Neural progenitor cell (in vitro differentiated cells): ENCODE measurements around the gene DNAJC18. TPM values are rescaled to one million over a fixed set of nuclear protein-coding genes. Genes with fewer than 3 reads are reported as not detected.

Experiments used
- DNase-seq: peaks from one replicate; pipeline ENCODE4 v3.0.0-alpha.2; 2016; ENCODE audit warnings: low spot score
- H2AFZ ChIP-seq: fragments of 200-600 bp; sonication (generic); replicated peaks from 2 replicates; pipeline ENCODE4 v1.6.1; 2016; ENCODE audit warnings: antibody characterized with exemption
- H3F3A ChIP-seq: fragments of 200-600 bp; sonication (generic); 2 replicates; pipeline ENCODE4 v1.6.1; 2016; ENCODE audit warnings: antibody characterized with exemption, low read depth
- H3K27ac ChIP-seq: fragments of 200-600 bp; sonication (generic); 2 replicates; pipeline ENCODE4 v1.5.1; 2016; ENCODE audit warnings: mild to moderate bottlenecking
- H3K27me3 ChIP-seq: fragments of 200-600 bp; sonication (generic); 2 replicates; pipeline ENCODE4 v1.6.1; 2016; ENCODE audit warnings: mild to moderate bottlenecking, moderate library complexity
- H3K36me3 ChIP-seq: fragments of 200-600 bp; sonication (generic); 2 replicates; pipeline ENCODE4 v1.5.1; 2016
- H3K4me1 ChIP-seq: fragments of 200-600 bp; sonication (generic); 2 replicates; pipeline ENCODE4 v1.6.1; 2016; ENCODE audit warnings: mixed run types
- H3K4me2 ChIP-seq: fragments of 200-600 bp; sonication (generic); 2 replicates; pipeline ENCODE4 v1.6.1; 2016
- H3K4me3 ChIP-seq: fragments of 200-600 bp; sonication (generic); 2 replicates; pipeline ENCODE4 v1.5.1; 2016
- H3K79me2 ChIP-seq: fragments of 200-600 bp; sonication (generic); 2 replicates; pipeline ENCODE4 v1.6.1; 2016; ENCODE audit warnings: low read depth
- H3K9ac ChIP-seq: fragments of 200-600 bp; sonication (generic); 2 replicates; pipeline ENCODE4 v1.6.1; 2016
- H3K9me3 ChIP-seq: fragments of 200-600 bp; sonication (generic); 2 replicates; pipeline ENCODE4 v1.5.1; 2016; ENCODE audit warnings: low read depth
- H4K20me1 ChIP-seq: fragments of 200-600 bp; sonication (generic); 2 replicates; pipeline ENCODE4 v1.6.1; 2016; ENCODE audit warnings: low read depth
- H3K27ac Mint-ChIP-seq: 3 replicates; pipeline ENCODE4 v1.8.0; 2021; ENCODE audit warnings: mixed read lengths
- H3K27me3 Mint-ChIP-seq: 2 replicates; pipeline ENCODE4 v1.8.0; 2022; ENCODE audit warnings: low read depth, mild to moderate bottlenecking, inconsistent platforms, moderate library complexity, mixed read lengths; ENCODE audit not compliant: insufficient read depth
- H3K36me3 Mint-ChIP-seq: 3 replicates; pipeline ENCODE4 v1.8.0; 2021; ENCODE audit warnings: mixed read lengths
- H3K4me1 Mint-ChIP-seq: 3 replicates; pipeline ENCODE4 v1.8.0; 2021; ENCODE audit warnings: mixed read lengths
- H3K4me3 Mint-ChIP-seq: 3 replicates; pipeline ENCODE4 v1.8.0; 2021; ENCODE audit warnings: mild to moderate bottlenecking, moderate library complexity, mixed read lengths
- H3K9me3 Mint-ChIP-seq: 3 replicates; pipeline ENCODE4 v1.8.0; 2020; ENCODE audit warnings: mixed read lengths
- CTCF ChIP-seq: fragments of 200-600 bp; sonication (generic); IDR thresholded peaks from 2 replicates; pipeline ENCODE4 v1.5.1; 2017; ENCODE audit warnings: antibody characterized with exemption, mild to moderate bottlenecking
- EZH2 ChIP-seq: fragments of 200-600 bp; sonication (generic); IDR thresholded peaks from 2 replicates; pipeline ENCODE4 v1.6.1; 2017; ENCODE audit warnings: antibody characterized with exemption, mild to moderate bottlenecking, moderate library complexity
- EZH2phosphoT487 ChIP-seq: fragments of 200-600 bp; sonication (generic); IDR thresholded peaks from 2 replicates; pipeline ENCODE4 v1.6.1; 2017; ENCODE audit warnings: antibody characterized with exemption
- total RNA-seq: library from RNA; depleted of rRNA; stranded (reverse); fragments of >200 nt; gene quantifications from 2 replicates; pipeline ENCODE4 v1.2.3, GENCODE V29; 2015; ENCODE audit warnings: low replicate concordance

Gene DNAJC18
- total RNA-seq, 1 donor from 2014 or later = 21.7 TPM

GRCh38 chr5:139386050-139386438, 53.3 kb downstream of the DNAJC18 start:
- Histone ChIP-seq H3K79me2 (no peaks in the 10 kb centered on the region), H2AFZ (no peak overlapping the region), H3K9me3 (no peaks in the 10 kb centered on the region), H3F3A (peaks cover 4% of the 10 kb centered on the region), H3K4me2 (no peak overlapping the region), H4K20me1 (no peaks in the 10 kb centered on the region), H3K27ac (no peak overlapping the region), H3K4me1 (peaks cover 4% of the 10 kb centered on the region), H3K36me3 (no peaks in the 10 kb centered on the region), H3K4me3 (no peak overlapping the region), H3K27me3 (no peaks in the 10 kb centered on the region), H3K9ac (no peak overlapping the region)
- Mint-ChIP-seq H3K27me3 (peaks cover 5% of the 10 kb centered on the region), H3K36me3 (no peaks in the 10 kb centered on the region), H3K4me1 (peaks cover 10% of the 10 kb centered on the region), H3K27ac (no peak overlapping the region), H3K9me3 (no peaks in the 10 kb centered on the region), H3K4me3 (no peak overlapping the region)
- TF ChIP-seq CTCF = no peak
- no peak for TF ChIP-seq EZH2
- no peak for TF ChIP-seq EZH2phosphoT487
- no peak for DNase-seq

- H3K9me3 Mint-ChIP-seq = no peaks in the 10 kb centered on the region
- TF ChIP-seq CTCF = no peak
- TF ChIP-seq EZH2phosphoT487 = no peak
- TF ChIP-seq EZH2 = no peak
- H3K4me1 ChIP-seq = peaks cover 4% of the 10 kb centered on the region
- H3K27me3 ChIP-seq = no peaks in the 10 kb centered on the region
- H3K9ac ChIP-seq = no peak overlapping the region
- no peak overlapping the region for H3K4me2 ChIP-seq
- H3K27ac Mint-ChIP-seq = no peak overlapping the region
- H4K20me1 ChIP-seq = no peaks in the 10 kb centered on the region
- no peak overlapping the region for H3K4me3 Mint-ChIP-seq
- H3K27ac ChIP-seq = no peak overlapping the region
- DNase-seq = no peak
- no peaks in the 10 kb centered on the region for H3K36me3 Mint-ChIP-seq
- no peaks in the 10 kb centered on the region for H3K9me3 ChIP-seq
- no peak overlapping the region for H2AFZ ChIP-seq
- H3K27me3 Mint-ChIP-seq = peaks cover 3% of the 10 kb centered on the region
- H3K4me1 Mint-ChIP-seq = peaks cover 13% of the 10 kb centered on the region
- H3K4me3 ChIP-seq = no peak overlapping the region
- no peaks in the 10 kb centered on the region for H3K36me3 ChIP-seq
- H3F3A ChIP-seq = no peaks in the 10 kb centered on the region
- no peaks in the 10 kb centered on the region for H3K79me2 ChIP-seq
Observed at GRCh38 chr5:139385061-139386049, 54.0 kb downstream of the DNAJC18 start.

GRCh38 chr5:139384591-139385051, 54.7 kb downstream of the DNAJC18 start:
- Histone ChIP-seq H3K4me3 (no peak overlapping the region), H4K20me1 (no peaks in the 10 kb centered on the region), H3K9me3 (no peaks in the 10 kb centered on the region), H2AFZ (no peak overlapping the region), H3K36me3 (no peaks in the 10 kb centered on the region), H3K79me2 (no peaks in the 10 kb centered on the region), H3K27me3 (no peaks in the 10 kb centered on the region), H3K4me1 (peaks cover 4% of the 10 kb centered on the region), H3K4me2 (no peak overlapping the region), H3K9ac (no peak overlapping the region), H3K27ac (no peak overlapping the region), H3F3A (no peaks in the 10 kb centered on the region)
- Mint-ChIP-seq H3K4me1 (peaks cover 16% of the 10 kb centered on the region), H3K27ac (no peak overlapping the region), H3K27me3 (no peaks in the 10 kb centered on the region), H3K36me3 (no peaks in the 10 kb centered on the region), H3K9me3 (no peaks in the 10 kb centered on the region), H3K4me3 (no peak overlapping the region)
- no peak for DNase-seq
- TF ChIP-seq CTCF (no peak), EZH2 (no peak), EZH2phosphoT487 (no peak)
